ENCODE results near the gene CLIP1.
"Not testable (repeated sequence)": the region's sequence is repeated elsewhere in the genome, so short reads cannot be mapped to it uniquely, and the experiment has no call there.

Gene CLIP1

DNA sequence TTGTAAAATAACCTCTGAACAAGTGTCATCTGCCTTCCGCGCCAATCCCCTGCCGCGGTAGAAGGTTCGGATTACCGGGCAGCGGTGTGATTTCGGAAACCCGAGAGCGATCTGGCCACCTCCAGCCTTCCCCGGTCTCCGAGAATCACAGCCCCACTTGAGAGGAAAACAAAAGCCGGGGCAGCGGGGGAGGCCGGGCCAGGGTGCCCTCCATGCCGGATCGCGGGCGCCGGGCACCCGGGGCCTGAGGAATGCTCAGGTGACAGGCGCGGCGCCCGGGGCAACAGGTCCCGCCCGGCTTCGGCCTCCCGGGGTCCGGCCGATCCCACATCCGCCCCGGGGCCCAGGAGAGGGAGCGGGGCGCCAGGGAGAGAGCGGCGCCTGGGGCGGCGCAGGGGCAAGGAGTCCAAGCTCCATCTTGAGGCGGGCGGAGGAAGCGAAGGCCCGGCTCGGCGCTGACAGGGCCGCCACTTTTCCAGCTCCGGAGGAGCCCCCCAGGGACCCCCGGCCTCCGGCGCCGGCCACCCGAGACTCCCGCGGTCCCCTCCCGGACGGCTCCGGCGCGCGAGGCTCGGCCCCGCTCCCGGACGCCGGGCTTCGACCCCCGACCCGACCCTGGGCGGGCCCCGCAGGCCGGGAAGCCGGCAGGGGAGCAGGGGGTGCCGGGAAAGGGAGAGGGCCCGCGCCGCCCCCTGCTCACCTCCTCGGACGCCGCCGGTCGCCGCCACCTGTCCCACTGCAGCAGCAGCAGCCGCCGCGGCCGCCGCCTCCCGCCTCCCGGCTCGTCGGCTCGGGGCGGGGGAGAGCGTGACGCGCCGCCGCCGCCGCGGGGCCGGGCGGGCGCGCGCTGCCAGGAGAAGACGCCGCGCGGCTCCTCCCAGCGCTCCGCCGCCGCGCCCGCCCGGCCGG is at the start of gene CLIP1:
Gene CLIP1, minus strand, starts transcription at position 849 of the 909 bp plus-strand sequence. CDS start 42,217 bp downstream, outside the sequence.
- no peak for DNase-seq

DNA sequence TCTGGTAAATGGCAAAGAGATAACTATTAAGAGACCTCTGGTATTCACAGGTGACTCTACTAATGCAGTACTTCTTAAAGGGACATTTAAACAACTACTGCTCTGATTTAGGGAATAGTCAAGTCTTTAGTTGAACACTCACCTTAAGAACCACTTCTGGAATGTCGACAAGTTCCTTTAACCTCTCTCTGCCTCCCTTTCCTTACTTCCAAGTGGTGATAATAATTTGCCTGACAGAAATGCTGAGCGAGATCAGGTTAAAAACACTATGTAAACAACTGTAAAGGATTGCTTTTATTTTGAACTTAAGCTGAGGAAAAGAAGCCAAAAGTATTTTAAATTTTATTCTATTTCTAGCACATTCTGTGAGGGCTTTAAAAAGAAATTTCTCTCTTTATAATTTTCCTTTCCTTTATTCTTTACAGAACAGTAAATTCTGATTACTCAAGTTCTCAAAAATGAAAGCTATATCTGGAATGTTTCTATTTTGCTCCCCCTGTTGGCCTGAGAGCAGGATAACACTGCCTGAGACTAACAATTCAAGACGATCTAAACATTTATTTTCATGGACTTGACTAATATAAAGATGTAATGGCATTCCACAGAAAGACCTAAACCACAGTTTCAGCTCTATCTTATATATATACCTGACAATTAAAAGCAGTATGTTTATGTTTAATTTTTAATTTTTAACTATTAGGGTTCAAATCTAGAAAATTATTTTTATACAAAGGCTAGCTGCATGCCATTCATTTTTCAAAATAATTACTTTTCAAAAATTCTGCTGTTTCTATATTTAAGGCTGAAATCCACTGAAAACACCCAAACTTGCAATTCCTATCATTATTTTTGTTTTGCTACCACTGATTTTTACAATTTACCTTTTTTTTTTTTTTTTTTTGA is 49.1 kb upstream of the CLIP1 start:
- DNase-seq = peak; percentile 28

DNA sequence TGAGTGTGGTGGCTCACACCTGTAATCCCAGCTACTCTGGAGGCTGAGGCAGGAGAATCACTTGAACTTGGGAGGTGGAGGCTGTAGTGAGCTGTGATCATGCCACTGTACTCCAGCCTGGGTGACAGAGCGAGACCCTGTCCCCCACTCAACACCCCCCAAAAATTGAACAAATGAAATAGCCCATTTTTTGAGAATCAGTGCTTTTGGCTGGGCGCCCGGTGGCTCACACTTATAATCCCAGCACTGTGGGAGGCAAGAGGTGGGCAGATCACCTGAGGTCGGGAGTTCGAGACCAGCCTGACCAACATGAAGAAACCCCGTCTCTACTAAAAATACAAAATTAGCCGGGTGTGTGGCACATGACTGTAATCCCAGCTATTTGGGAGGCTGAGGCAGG is 48.1 kb upstream of the CLIP1 start:
- DNase-seq = not testable (repeated sequence)

DNA sequence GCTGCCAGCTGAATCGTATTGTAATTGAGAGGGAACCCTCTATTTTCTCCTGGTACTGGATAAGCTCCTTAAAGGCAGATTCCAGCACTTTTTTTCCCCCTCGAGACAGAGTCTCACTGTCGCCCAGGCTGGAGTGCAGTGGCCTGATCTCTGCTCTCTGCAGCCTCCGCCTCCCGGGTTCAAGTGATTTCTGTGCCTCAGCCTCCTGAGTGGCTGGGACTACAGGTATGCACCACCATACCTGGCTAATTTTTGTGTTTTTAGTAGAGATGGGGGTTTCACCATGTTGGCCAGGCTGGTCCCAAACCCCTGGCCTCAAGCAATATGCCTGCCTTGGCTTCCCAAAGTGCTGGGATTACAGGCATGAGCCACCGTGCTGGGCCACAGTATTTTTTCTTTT is 47.4 kb upstream of the CLIP1 start:
- not testable (repeated sequence) for DNase-seq

DNA sequence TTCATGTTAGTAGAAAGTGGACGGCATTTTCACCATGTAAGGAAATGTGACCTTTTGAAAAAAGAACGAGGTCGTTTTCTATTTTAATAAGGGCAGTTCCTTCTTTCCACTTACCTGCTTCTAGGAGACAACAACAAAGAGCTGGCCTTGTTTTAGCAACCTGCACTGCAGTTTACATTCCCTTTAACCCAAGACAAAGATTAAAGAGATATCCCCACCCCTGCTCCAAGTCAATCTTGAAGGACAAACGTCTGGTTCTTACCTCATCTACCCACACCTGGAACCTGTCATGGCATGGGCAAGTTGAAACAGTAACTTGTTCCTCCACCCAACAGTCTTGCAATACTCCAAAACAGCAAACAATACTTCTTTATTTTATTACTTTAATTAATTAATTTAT is 45.5 kb upstream of the CLIP1 start:
- DNase-seq = no peak

DNA sequence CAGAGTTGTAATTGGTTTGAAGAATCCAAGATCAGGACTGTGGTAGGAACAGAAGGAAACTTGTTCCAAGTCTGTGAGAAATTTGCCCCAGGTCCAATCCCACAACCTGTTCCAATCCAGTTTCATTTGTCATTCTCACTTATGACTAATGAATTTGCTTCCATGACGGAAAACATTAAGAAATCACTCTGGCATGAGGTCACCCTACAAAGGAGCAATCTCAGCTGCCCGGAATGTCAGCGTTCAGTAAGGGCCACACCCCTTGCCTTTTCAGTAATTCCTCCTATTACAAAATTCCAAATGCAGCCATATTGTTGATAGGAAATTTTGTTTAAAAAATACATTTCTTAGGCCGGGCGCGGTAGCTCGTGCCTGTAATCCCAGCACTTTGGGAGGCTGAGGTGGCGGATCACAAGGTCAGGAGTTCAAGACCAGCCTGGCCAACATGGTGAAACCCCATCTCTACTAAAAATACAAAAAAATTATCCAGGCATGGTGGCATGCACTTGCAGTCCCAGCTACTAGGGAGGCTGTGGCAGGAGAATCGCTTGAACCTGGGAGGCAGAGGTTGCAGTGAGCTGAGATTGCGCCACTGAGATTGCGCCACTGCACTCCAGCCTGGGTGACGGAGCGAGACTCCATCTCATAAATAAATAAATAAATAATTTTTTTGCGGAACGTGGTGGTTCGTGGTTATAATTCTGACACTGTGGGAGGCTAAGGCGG is 42.0 kb upstream of the CLIP1 start:
- not testable (repeated sequence) for DNase-seq

DNA sequence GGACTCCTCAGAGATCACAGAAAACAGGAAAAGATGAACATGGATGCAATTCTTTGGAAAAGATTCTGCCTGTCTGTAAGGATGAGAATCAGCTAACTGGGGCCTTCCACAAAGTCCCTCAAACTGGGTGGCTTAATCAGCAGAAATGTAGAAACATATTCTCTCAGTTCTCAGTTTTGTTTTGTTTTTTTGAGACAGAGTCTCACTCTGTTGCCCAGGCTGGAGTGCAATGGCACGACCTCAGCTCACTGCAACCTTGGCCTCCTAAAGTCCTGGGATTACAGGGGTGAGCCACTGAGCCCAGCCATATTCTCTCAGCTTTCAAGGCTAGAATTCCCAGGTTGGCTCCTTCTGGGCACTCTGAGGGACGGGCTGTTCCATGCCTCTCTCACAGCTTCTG is 38.2 kb upstream of the CLIP1 start:
- no peak for DNase-seq

DNA sequence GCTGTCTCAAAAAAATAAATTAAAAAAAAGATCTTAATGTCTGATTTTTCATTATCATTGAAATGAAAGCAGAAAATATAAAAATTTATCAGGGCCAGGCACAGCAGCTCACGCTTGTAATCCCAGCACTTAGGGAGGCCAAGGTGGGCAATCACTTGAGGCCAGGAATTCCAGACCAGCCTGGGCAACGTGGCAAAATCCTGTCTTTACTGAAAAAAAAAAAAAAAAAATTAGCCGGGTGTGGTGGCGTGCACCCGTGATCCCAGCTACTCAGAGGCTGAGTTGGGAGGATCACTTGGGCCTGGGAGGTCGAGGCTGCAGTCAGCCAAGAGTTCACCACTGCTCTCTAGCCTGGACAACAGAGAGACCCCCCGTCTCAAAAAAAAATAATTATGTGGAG is 37.6 kb upstream of the CLIP1 start:
- DNase-seq = no peak

DNA sequence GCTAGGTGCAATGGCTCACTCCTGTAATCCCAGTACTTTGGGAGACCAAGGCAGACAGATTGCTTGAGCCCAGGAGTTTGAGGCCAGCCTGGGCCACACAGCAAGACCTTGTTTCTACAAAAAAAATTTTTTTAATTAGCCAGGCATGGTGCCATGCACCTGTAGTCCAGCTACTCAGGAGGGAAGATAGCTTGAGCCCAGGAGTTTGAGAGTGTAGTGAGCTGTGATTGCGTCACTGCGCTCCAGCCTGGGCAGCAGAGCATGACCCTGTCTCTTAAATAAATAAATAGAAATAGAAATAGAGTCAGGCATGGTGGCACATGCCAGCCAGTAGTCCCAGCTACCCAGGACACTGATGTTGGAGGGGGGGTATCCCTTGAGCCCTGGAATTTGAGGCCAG is 36.7 kb upstream of the CLIP1 start:
- DNase-seq = no peak

DNA sequence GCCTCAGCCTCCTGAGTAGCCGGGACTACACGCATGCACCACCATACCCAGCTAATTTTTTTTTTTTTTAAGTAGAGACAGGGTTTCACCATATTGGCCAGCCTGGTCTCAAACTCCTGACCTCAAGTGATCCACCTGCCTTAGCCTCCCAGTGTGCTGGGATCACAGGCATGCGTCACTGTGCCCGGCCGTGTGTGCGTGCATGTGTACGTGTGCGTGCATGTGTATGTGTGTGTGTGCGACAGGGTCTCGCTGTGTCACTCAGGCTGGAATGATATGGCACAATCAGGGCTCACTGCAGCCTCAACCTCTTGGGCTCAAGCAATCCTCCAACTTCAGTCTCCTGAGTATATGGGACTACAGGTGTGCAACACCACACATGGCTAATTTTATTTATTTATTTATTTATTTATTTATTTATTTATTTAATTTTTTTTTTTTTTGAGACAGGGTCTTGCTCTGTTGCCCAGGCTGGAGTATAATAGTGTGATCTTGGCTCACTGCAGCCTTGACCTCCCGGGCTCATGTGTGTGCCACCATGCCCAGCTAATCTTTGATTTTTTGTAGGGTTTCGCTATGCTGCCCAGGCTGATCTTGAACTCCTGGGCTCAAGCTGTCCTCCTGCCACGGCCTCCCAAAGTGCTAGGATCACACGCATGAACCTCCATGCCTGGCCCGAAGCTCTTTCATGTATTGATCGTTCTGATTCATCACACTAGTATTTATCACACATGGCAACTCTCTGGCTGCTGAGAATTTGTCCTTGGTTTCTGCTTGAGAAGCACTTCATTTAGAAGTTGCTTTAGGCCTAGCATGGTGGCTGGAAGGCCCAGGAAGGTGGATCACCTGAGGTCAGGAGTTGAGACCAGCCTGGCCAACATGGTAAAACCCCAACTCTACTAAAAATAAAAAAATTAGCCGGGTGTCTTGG is 35.9 kb upstream of the CLIP1 start:
- no peak for DNase-seq

DNA sequence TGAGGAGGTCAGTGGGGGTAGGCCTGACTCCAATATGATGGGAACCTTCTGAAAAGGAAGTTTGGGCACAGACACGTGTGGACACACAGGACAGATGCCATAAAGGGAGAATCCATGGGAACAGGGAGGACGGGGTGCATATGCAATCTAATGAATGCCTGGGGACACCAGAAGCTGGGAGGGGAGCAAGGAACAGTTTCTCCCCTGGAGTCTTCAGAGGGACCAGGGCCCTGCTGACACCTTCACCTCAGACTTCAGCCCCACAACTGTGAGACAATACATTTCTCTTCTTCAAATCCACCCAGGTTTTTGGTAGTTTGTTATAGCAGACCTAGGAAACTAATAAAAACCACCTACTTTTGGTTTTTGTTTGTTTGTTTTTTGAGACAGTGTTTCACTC is 35.2 kb upstream of the CLIP1 start:
- no peak for DNase-seq

DNA sequence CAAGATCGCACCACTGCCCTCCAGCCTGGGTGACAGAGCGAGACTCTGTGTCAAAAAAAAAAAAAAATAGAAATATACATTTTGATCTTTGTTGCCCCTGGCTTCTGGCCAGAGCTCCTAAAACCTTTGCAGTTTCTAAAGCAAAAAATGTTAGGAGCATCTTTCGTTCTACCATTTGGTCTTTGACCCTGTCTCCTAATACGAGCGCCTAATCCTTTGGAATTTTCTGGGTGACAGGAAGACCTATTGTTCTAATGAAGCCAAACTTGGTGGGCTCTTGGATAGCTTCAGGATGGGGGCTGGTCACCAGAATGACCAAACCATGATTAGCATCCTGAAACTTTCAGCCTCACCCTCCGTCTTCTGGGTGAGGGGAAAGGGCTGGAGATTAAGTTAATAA is 32.3 kb upstream of the CLIP1 start:
- no peak for DNase-seq

DNA sequence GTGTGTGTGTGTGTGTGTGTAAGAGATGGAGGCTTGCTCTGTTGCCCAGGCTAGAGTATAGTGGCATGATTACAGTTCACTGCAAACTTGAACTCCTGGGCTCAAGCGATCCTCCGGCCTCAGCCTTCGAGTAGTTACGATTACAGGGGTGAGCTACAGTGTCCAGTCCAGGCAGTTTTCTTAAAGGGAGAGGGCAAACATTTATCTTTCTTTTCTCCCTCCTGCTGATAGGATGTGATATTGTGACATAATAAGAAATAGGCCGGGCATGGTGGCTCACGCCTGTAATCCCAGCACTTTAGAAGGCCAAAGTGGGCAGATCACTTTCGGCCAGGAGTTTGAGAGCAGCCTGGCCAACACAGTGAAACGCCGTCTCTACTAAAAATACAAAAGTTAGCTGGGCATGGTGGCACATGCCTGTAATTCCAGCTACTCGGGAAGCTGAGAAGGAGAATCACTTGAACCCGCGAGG is 31.8 kb upstream of the CLIP1 start:
- DNase-seq = no peak

DNA sequence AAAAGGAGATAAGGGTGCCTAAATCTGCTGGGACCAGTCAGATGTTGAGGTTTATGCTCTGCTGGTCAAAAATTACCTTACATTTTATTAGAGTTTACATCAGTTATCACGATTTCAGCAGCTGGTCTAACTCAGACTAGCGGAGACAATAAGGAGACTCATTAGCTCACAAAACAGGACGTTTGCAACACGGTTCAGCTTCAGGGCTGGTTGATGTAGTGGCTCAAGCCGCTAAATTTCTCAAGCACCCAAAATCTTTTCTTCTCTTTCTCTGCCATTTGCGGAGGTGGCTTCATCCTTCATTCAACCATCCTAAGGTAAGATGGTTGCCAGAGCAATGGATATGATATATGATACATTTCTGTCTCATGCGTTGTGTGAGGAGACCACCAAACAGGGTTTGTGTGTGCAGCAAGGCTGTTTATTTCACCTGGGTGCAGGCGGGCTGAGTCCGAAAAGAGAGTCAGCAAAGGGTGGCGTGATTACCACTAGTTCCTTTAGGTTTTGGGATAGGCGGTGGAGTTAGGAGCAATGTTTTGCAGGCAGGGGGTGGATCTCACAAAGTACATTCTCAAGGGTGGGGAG is 30.3 kb upstream of the CLIP1 start:
- DNase-seq = no peak

DNA sequence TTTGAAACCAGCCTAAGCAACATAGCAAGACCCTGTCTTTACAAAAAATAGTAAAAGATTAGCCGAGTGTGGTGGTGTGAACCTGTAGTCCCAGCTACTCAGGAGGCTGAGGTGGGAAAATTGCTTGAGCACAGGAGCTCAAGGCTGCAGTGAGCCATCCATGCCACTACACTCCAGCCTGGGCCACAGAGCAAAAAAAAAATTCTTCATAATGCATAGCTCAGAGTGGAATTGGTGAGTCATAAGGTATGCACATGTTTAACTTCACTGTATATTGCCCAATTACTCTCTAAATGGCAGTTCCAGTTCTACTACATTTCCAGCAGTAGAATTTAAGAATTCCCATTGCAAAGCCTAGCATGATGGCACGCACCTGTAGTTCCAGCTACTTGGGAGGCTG is 26.8 kb upstream of the CLIP1 start:
- no peak for DNase-seq

DNA sequence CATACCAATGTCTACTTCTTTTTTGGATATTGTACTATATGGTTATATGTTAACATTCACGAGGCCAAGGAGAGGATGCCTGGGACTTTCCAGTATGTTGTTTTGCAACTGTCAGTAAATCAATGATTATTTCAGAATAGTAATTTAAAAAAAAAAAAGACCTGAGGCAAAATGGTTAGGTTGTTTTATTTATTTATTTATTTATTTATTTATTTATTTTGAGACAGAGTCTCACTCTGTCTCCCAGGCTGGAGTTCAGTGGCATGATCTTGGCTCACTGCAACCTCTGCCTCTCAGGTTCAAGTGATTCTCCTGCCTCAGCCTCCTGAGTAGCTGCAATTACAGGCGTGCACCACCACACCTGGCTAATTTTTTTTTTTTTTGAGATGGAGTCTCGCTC is 25.4 kb upstream of the CLIP1 start:
- not testable (repeated sequence) for DNase-seq

DNA sequence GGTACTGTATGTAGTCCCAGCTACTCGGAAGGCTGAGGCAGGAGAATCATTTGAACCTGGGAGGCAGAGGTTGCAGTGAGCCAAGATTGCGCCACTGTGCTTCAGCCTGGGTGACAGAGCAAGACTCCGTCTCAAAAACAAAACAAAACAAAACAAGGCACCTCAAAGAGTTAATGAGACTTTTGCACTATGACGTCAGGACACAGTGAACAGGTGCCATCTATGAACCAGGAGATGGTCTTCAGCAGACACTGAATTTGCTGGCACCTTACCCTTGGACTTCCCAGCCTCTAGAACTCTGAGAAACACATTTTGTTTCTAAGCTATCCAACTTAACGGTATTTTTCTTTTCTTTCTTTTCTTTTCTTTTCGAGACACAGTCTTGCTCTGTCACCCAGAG is 23.9 kb upstream of the CLIP1 start:
- DNase-seq = not testable (repeated sequence)

DNA sequence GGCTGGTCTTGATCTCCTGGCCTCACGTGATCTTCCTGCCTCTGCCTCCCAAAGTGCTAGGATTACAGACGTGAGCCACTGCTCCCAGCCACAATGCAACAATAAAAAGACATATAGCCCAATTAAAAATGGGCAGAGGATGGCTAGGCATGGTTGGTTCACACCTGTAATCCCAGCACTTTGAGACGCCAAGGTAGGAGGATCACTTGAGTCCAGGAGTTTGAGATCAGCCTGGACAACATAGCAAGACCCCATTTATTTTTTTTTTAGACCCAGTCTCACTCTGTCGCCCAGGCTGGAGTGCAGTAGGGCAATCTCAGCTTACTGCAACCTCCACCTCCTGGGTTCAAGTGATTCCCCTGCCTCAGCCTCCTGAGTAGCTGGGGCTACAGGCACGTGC is 21.6 kb upstream of the CLIP1 start:
- DNase-seq = not testable (repeated sequence)

DNA sequence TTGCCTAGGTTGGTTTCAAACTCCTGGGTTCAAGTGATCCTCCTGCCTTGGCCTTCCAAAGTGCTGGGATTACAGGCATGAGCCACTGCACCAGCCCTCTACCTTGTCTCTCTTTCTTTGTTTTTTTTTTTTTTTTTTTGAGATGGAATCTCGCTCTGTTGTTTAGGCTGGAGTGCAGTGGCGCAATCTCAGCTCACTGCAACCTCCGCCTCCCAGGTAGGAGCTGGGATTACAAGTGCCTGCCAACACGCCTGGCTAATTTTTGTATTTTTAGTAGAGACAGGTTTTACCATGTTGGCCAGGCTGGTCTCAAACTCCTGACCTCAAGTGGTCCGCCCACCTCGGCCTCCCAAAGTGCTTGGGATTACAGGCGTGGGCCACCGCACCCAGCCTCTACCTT is 16.4 kb upstream of the CLIP1 start:
- not testable (repeated sequence) for DNase-seq

DNA sequence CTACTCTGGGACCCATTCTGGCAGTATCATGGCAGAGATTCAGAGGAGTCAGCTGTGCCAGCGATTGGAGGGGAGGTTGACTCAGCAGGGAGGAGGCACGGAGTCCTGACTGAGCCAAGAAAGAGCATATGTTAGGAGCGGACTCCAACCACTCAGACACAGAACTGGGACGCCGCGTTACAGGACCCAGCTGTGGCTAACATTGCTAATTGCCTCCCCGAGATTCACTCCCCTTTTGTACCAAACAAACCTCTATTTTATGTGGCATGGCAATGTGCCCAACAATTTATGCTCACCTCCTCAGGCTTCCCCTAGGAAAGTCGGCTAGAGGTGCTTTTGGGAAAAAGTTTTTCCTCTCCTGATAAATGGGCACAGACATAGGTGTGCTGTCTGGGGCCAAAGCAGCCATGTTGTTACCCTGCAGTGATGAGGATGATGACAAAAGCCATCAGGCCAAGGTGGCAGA is 15.2 kb upstream of the CLIP1 start:
- no peak for DNase-seq

DNA sequence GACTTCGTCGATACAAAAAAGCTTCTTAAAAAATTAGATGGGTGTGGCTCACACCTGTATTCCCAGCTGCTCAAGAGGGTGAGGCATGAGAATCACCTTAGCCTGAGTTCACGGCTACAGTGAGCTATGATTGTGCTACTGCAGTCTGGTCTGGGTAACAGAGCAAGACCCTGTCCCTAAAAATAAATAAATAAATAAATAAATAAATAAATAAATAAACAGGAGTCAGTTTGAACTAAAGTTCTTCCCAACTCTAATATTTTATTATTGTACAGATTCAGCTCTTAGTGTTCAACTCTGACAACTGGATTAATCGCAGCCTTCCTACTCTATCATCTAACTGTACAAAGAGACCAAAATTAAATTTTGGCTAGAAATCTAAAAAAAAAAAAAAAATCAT is 12.7 kb upstream of the CLIP1 start:
- DNase-seq = no peak
